HuH-7 (cell line): ENCODE measurements around the gene WASHC4.
"Not testable (repeated sequence)": the region's sequence is repeated elsewhere in the genome, so short reads cannot be mapped to it uniquely, and the experiment has no call there.

ENCODE experiments used
- DNase-seq: peaks from one replicate; pipeline ENCODE4 v3.0.0; 2011; ENCODE audit warnings: low spot score

WASHC4 gene

GRCh38 chr12:105092336-105092735, 15.2 kb upstream of the WASHC4 start:
- no peak for DNase-seq

GRCh38 chr12:105095338-105095737, 12.2 kb upstream of the WASHC4 start:
- not testable (repeated sequence) for DNase-seq

GRCh38 chr12:105099356-105099755, 8.2 kb upstream of the WASHC4 start:
- DNase-seq = no peak

GRCh38 chr12:105100207-105100985, 7.1 kb upstream of the WASHC4 start:
- no peak for DNase-seq

- DNase-seq = no peak
Observed at GRCh38 chr12:105100998-105101397, 6.5 kb upstream of the WASHC4 start.

- DNase-seq = no peak
Observed at GRCh38 chr12:105102673-105103072, 4.9 kb upstream of the WASHC4 start.

GRCh38 chr12:105104762-105105161, 2.8 kb upstream of the WASHC4 start:
- no peak for DNase-seq

- no peak for DNase-seq
Observed at GRCh38 chr12:105106621-105107020, 910 bp upstream of the WASHC4 start.

GRCh38 chr12:105107171-105107493, 399 bp upstream of the WASHC4 start:
- no peak for DNase-seq

GRCh38 chr12:105109465-105110212, 2.1 kb downstream of the WASHC4 start:
- no peak for DNase-seq

GRCh38 chr12:105110851-105111250, 3.3 kb downstream of the WASHC4 start:
- DNase-seq = no peak

GRCh38 chr12:105113094-105113493, 5.6 kb downstream of the WASHC4 start:
- DNase-seq = no peak

GRCh38 chr12:105116969-105117368, 9.4 kb downstream of the WASHC4 start:
- DNase-seq = no peak

GRCh38 chr12:105120551-105120950, 13.0 kb downstream of the WASHC4 start:
- peak; percentile 10 for DNase-seq

GRCh38 chr12:105138248-105138647, 30.7 kb downstream of the WASHC4 start:
- DNase-seq = no peak

GRCh38 chr12:105141320-105141922, 33.9 kb downstream of the WASHC4 start:
- DNase-seq = no peak

GRCh38 chr12:105142259-105142658, 34.7 kb downstream of the WASHC4 start:
- no peak for DNase-seq

- no peak for DNase-seq
Observed at GRCh38 chr12:105156260-105156659, 48.7 kb downstream of the WASHC4 start.

- DNase-seq = no peak
Observed at GRCh38 chr12:105157606-105158005, 50.1 kb downstream of the WASHC4 start.

GRCh38 chr12:105158876-105159275, 51.3 kb downstream of the WASHC4 start:
- DNase-seq = no peak

GRCh38 chr12:105162174-105162573, 54.6 kb downstream of the WASHC4 start:
- no peak for DNase-seq

GRCh38 chr12:105164068-105164467, 56.5 kb downstream of the WASHC4 start:
- no peak for DNase-seq

GRCh38 chr12:105166736-105167135, 59.2 kb downstream of the WASHC4 start:
- DNase-seq = no peak
